Epithelial cell of proximal tubule (primary cell): ENCODE results near the gene ABCB8. TPM values are rescaled to one million over a fixed set of nuclear protein-coding genes. Genes with fewer than 3 reads are reported as not detected.

Experiments
- DNase-seq: peaks from one replicate; pipeline ENCODE4 v3.0.0-alpha.2; 2011; ENCODE audit warnings: low read depth
- H3K4me3 ChIP-seq: 2 replicates; pipeline ENCODE4 v1.5.1; 2011; ENCODE audit warnings: low read depth, mild to moderate bottlenecking, low read length
- total RNA-seq: library from RNA; depleted of rRNA; stranded (reverse); fragments of >200 nt; gene quantifications from 2 replicates; pipeline ENCODE4 v1.2.3, GENCODE V29; 2015
- TF ChIP-seq, protein P1 (sequence below): conservative IDR thresholded peaks from 2 replicates; pipeline ENCODE4 v1.5.1; 2012; ENCODE audit warnings: low read depth, mild to moderate bottlenecking, low read length

The ABCB8 gene
- total RNA-seq, 1 donor from 2014 or later = 31.8 TPM

GRCh38 chr7:151017953-151018420, 10.3 kb upstream of the ABCB8 start:
- TF ChIP-seq, protein P1, sequence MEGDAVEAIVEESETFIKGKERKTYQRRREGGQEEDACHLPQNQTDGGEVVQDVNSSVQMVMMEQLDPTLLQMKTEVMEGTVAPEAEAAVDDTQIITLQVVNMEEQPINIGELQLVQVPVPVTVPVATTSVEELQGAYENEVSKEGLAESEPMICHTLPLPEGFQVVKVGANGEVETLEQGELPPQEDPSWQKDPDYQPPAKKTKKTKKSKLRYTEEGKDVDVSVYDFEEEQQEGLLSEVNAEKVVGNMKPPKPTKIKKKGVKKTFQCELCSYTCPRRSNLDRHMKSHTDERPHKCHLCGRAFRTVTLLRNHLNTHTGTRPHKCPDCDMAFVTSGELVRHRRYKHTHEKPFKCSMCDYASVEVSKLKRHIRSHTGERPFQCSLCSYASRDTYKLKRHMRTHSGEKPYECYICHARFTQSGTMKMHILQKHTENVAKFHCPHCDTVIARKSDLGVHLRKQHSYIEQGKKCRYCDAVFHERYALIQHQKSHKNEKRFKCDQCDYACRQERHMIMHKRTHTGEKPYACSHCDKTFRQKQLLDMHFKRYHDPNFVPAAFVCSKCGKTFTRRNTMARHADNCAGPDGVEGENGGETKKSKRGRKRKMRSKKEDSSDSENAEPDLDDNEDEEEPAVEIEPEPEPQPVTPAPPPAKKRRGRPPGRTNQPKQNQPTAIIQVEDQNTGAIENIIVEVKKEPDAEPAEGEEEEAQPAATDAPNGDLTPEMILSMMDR = peak; percentile 89
- DNase-seq = no peak
- H3K4me3 ChIP-seq = peak overlapping the region; percentile 31

GRCh38 chr7:151018421-151019129, 9.7 kb upstream of the ABCB8 start:
- no peak for DNase-seq
- peak overlapping the region; percentile 31 for H3K4me3 ChIP-seq
- TF ChIP-seq, protein P1 = no peak

DNA sequence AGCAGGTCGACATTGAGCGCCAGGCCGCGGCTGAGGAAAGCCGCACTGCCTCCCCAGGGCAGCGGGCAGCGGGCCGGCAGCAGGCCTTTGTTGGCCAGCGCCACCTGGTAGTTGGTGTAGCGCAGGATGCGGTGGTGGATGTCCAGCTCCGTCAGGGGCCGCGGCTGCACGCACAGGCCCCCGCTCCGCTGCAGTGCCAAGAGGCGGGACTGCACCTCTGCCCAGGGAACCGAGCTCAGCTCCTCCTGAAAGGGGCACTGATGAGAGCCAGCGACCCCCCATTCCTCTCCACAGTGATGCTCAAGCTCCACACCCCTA, 9.2 kb upstream of the ABCB8 start:
- H3K4me3 ChIP-seq = peak overlapping the region; percentile 26
- DNase-seq = no peak
- TF ChIP-seq, protein P1 = no peak

DNA sequence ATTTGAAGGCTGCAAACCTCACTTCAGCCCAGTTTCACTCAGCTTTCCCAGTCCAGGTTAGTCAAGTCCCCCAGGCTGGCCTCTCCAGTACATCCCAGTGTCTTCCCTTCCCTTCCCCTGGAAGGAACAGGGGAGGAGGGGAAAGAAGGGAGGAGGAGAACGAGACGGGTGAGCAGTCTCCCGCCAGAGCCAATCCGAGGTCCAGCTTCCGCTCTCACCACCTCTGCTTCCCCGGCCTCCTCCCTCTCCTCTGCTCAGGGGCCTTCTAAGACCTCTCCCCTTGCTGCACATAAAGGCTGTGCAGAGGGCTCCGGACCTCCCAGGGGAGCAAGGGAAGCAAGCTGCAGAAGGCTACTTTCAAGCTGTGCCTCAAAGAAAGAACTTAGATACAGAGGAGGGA, 8.0 kb upstream of the ABCB8 start:
- no peak for DNase-seq
- H3K4me3 ChIP-seq = no peak overlapping the region
- TF ChIP-seq, protein P1 = no peak

DNA sequence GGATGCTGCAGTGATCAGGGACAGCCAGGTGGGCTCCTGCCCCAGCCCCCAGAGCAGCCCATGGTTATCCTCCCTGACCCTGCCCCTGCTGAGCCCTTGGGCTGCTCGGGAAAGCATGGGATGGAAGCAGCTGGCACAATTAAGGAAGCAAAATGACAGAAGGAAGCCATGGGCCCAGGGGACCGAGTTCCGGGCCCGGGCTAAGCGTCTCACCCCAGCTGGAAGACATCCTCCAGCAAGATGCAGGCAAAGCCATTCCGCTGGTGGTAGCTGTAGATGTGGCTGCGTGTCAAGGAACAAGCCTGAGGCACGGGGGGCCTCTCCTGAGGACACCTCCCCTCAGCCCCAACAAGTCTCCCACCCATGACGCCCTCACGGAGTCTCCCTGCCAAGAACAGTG, 5.0 kb upstream of the ABCB8 start:
- H3K4me3 ChIP-seq = no peak overlapping the region
- TF ChIP-seq, protein P1 = no peak
- DNase-seq = no peak

DNA sequence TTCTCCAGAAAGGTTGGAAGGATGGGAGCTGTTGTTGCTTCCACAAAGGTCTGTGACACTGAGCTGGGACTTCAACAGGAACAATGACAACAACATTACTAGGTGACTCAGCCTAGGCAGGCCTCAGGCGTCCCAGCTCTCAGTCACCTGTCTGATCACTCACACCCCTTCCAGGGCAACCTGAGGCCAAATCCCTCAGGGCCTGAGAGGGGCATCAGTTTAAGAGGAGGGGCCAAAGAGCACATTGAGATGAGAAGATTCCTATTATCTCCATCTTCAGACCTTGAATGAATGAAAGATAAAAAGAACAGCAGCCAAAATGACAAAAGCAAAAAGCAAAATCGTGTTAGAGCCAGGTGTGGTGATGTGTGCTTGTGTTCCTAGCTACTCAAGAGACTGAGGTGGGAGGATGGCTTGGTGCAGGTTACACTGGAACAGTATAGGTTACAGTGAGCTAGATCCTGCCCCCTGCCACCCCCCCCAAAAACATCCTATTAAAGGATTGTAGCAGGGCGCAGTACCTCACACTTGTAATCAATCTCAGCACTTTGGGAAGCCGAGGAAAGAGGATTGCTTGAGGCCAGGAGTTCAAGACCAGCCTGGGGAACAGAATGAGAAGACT, 3.7 kb upstream of the ABCB8 start, which contains the start of gene ATG9B:
Gene ATG9B, minus strand, starts transcription at position 60 of the 622 bp plus-strand sequence. CDS start 71 bp downstream, outside the sequence.
- TF ChIP-seq, protein P1 = no peak
- no peak for DNase-seq
- no peak within 1 kb of the TSS for H3K4me3 ChIP-seq
